C4-2B (cell line): ENCODE results near the gene TMEFF2.

Experiments
- H3K27ac ChIP-seq: fragments of 450-650 bp; 2 replicates; pipeline ENCODE4 v1.5.1; 2017
- ZFX ChIP-seq: fragments of 450-650 bp; IDR thresholded peaks from 2 replicates; pipeline ENCODE4 v1.6.1; 2017
- TF ChIP-seq, protein P1 (sequence below): fragments of 450-650 bp; conservative IDR thresholded peaks from 2 replicates; pipeline ENCODE4 v1.5.1; 2017; ENCODE audit warnings: mild to moderate bottlenecking

TMEFF2 gene

DNA sequence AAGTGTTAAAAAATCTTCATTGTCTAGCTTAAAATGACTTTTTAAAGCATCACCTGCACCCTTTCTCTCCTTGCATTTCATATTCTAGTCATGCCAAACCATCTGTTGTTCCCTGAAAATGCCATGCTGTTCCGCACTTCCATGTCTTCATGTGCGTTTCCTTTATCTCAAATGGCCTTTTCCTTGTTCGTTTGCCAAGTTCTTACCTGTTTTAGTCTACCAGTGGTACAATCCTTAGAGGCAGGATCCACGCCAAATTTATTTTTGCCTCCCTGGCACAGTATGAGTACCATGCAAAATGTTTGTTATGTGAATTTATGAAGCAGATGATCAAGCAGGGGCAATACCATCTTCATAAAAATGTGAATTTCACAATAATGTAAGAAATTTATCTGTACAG lies 37.0 kb downstream of the TMEFF2 start:
- TF ChIP-seq ZFX = no peak
- TF ChIP-seq, protein P1, sequence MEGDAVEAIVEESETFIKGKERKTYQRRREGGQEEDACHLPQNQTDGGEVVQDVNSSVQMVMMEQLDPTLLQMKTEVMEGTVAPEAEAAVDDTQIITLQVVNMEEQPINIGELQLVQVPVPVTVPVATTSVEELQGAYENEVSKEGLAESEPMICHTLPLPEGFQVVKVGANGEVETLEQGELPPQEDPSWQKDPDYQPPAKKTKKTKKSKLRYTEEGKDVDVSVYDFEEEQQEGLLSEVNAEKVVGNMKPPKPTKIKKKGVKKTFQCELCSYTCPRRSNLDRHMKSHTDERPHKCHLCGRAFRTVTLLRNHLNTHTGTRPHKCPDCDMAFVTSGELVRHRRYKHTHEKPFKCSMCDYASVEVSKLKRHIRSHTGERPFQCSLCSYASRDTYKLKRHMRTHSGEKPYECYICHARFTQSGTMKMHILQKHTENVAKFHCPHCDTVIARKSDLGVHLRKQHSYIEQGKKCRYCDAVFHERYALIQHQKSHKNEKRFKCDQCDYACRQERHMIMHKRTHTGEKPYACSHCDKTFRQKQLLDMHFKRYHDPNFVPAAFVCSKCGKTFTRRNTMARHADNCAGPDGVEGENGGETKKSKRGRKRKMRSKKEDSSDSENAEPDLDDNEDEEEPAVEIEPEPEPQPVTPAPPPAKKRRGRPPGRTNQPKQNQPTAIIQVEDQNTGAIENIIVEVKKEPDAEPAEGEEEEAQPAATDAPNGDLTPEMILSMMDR = no peak
- no peak overlapping the region for H3K27ac ChIP-seq

DNA sequence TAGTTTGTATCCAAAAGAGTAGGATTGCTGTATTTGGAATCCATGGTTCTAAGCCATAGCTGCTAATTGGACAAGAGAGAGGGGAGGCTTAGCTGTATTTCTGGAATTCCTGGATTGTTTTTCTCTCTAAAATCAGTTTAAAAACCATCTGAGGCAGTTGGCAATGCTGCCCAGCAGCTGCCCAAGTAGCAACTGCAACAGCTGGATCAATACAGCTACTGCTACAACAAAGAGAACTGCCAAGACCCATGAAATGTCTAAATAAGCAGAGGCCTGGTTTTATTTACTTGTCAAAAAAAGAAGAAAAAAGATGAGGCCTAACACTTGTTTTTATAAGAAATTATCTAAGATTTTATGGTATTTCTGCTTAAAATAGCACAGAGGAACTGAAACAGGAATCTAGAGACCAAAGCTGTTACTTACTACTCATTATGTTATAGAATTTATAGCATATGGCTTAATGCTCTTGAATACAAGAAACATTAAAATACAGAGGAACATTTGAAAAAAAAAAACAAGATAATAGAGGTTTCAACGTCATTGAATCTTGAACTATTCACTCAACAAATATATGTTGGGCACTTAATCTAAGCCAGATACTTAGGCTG lies 39.1 kb downstream of the TMEFF2 start:
- no peak for TF ChIP-seq ZFX
- TF ChIP-seq, protein P1 = no peak
- H3K27ac ChIP-seq = no peak overlapping the region

DNA sequence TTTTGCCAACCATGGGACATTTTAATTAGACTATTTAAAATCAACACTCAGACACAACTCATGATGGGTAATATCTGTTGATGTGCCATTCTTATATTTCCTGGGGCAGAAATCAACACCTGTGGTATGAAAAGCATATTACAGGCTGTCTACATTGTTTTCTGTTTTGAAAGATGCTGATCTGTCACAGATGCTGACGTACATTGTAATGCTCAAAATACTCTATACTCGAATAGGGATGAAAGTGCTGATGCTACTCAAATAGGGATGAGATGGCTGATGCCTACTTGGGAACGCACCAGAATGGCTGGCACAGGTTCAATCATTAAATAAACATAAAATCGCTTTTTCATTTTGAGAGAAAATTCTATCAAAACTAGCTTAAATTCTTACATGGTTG lies 41.2 kb downstream of the TMEFF2 start:
- H3K27ac ChIP-seq = no peak overlapping the region
- TF ChIP-seq, protein P1 = no peak
- no peak for TF ChIP-seq ZFX

DNA sequence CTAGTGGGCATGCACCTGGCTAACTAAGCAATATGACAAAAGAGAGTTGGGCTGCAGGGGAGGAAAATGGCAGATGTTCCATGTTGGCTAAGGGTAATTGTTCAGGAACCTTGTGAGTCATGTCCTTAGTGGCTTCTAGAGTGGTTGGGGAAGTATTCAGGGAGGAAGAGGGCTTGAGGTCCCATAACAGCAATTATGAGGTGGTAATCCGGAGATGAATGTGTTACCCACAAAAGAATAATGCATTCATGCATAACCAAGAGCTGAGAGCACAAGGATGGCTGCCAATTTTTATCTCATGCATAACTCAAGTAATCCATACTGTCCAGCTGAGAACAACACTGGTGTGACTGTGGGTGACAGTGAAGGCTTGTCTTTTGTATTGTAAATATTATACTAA lies 42.9 kb downstream of the TMEFF2 start:
- TF ChIP-seq, protein P1 = no peak
- no peak for TF ChIP-seq ZFX
- no peak overlapping the region for H3K27ac ChIP-seq

DNA sequence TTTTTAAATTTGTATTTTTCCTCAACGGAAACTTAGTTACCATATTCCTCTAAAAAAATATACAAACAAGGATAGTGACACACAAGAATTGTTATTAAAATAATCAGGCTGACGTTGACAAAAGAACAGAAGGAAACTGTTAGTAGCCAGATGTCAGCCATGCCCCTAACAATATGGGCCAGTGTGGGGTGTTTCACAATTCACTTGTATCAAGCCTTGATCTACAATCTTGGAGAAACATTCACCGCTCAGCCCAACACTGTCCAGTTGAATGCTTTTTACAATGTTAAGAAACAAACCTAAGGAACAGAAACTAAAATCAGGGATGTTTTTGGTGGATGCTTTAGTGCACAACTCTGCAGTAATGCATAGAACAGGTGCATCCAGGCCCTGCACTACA lies 44.6 kb downstream of the TMEFF2 start:
- TF ChIP-seq ZFX = no peak
- TF ChIP-seq, protein P1 = no peak
- H3K27ac ChIP-seq = no peak overlapping the region

DNA sequence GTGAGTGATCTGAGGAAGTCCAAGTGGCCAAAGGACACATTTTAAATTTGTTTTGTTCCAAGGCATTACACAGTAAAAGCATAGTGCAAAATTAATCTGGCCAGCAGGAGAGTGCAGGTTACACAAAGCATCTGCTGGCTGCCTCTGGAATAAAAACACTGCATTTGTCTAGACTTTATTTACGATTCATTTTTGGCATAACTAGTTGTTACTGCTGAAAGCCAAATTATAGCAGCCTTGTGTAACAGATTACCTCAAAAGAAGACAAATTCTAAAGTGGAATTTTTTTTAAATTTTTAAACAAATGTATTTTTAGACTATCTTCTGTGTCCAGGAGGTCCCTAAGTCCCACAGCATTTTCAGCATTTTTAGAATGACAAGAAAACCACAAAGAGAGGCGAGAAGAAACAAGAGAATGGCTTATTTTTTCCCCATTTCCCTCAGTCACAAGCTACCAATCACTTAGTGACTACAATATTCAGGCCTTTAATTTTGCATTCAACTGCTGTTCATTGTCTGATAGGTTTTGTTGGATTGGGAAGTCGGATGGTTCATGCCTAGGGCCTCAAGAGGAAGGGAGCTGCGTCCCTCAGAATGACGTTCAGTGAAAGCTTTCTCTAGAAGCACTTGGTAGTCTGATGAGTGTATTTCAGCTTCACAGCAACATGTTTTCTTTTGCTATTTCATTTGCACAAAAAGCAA lies 46.0 kb downstream of the TMEFF2 start:
- TF ChIP-seq, protein P1 = no peak
- TF ChIP-seq ZFX = no peak
- no peak overlapping the region for H3K27ac ChIP-seq

DNA sequence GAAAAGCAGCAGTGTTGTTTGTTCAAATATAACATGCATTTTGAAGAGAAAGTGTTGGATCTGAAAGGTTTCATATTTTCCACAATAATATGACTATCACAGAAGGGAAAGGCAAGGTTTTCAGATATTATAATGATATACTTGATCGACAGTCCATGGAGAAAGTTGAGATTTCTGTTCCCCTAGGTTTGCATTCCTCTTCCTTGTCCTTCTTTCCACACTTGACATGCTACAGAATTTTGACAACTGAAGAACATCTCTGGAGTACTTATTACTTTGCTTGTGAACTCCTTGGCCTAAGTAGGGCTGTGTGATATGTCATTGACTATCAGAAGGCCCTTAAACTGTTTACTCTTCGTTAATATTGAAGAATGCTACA lies 46.5 kb downstream of the TMEFF2 start:
- no peak overlapping the region for H3K27ac ChIP-seq
- TF ChIP-seq, protein P1 = no peak
- no peak for TF ChIP-seq ZFX
